DOHH2 (cell line): ENCODE data around the gene DNASE1L1.

Experiments used
- H3F3A ChIP-seq: fragments of 200-600 bp; sonication (generic), shearing (Covaris generic); 2 replicates; pipeline ENCODE4 v1.6.0; 2016; ENCODE audit warnings: antibody characterized with exemption, mild to moderate bottlenecking; ENCODE audit not compliant: control insufficient read depth, insufficient read depth
- H3K27ac ChIP-seq: fragments of 200-600 bp; sonication (generic); 2 replicates; pipeline ENCODE4 v1.5.1; 2014; ENCODE audit warnings: low read depth, mild to moderate bottlenecking, low read length, moderate library complexity
- H3K27me3 ChIP-seq: fragments of 200-600 bp; sonication (generic); 2 replicates; pipeline ENCODE4 v1.6.1; 2014; ENCODE audit warnings: mild to moderate bottlenecking, low read length, mixed read lengths; ENCODE audit not compliant: control insufficient read depth
- H3K36me3 ChIP-seq: fragments of 200-600 bp; sonication (generic); 2 replicates; pipeline ENCODE4 v1.6.1; 2014; ENCODE audit warnings: mild to moderate bottlenecking, low read length, moderate library complexity, mixed read lengths; ENCODE audit not compliant: control insufficient read depth
- H3K4me1 ChIP-seq: fragments of 200-600 bp; sonication (generic); 2 replicates; pipeline ENCODE4 v1.6.1; 2014; ENCODE audit warnings: mild to moderate bottlenecking, low read length, mixed read lengths; ENCODE audit not compliant: control insufficient read depth
- H3K4me2 ChIP-seq: fragments of 200-600 bp; sonication (generic); 2 replicates; pipeline ENCODE4 v1.6.0; 2014; ENCODE audit warnings: mild to moderate bottlenecking, low read length, moderate library complexity
- H3K4me3 ChIP-seq: fragments of 200-600 bp; sonication (generic); 2 replicates; pipeline ENCODE4 v1.5.1; 2014; ENCODE audit warnings: mild to moderate bottlenecking, low read length, mixed read lengths
- H3K79me2 ChIP-seq: fragments of 200-600 bp; sonication (generic); 2 replicates; pipeline ENCODE4 v1.6.1; 2014; ENCODE audit warnings: mild to moderate bottlenecking, low read length, mixed read lengths; ENCODE audit not compliant: control insufficient read depth
- H3K9me2 ChIP-seq: fragments of 200-600 bp; sonication (generic); replicated peaks from 2 replicates; pipeline ENCODE4 v1.6.1; 2014; ENCODE audit warnings: mild to moderate bottlenecking, low read length, mixed read lengths; ENCODE audit not compliant: control insufficient read depth
- H3K9me3 ChIP-seq: fragments of 200-600 bp; sonication (generic); 2 replicates; pipeline ENCODE4 v1.6.1; 2014; ENCODE audit warnings: antibody characterized with exemption, low read length, mixed read lengths; ENCODE audit not compliant: control insufficient read depth, insufficient read depth
- H4K20me1 ChIP-seq: fragments of 200-600 bp; sonication (generic); 2 replicates; pipeline ENCODE4 v1.6.0; 2014; ENCODE audit warnings: low read depth, mild to moderate bottlenecking, antibody characterized with exemption, low read length, moderate library complexity; ENCODE audit not compliant: control insufficient read depth, insufficient read depth
- EZH2phosphoT487 ChIP-seq: fragments of 200-600 bp; sonication (generic); IDR thresholded peaks from 2 replicates; pipeline ENCODE4 v1.6.1; 2017; ENCODE audit warnings: borderline replicate concordance, mild to moderate bottlenecking, antibody characterized with exemption, low read length, moderate library complexity, mixed read lengths
- TF ChIP-seq, protein P1 (sequence below): fragments of 200-600 bp; sonication (generic); IDR thresholded peaks from one replicate; pipeline ENCODE4 v1.5.1; 2014; ENCODE audit warnings: antibody characterized with exemption, mild to moderate bottlenecking, low read depth, low read length; ENCODE audit not compliant: poor library complexity, severe bottlenecking

The DNASE1L1 gene

GRCh38 chrX:154437971-154438893 lies 29.2 kb upstream of the DNASE1L1 start:
- H3K79me2 ChIP-seq: peaks cover 23% of the 10 kb centered on the region
- peaks cover 14% of the 10 kb centered on the region for H3K36me3 ChIP-seq
- no peak overlapping the region for H3K27ac ChIP-seq

DNA sequence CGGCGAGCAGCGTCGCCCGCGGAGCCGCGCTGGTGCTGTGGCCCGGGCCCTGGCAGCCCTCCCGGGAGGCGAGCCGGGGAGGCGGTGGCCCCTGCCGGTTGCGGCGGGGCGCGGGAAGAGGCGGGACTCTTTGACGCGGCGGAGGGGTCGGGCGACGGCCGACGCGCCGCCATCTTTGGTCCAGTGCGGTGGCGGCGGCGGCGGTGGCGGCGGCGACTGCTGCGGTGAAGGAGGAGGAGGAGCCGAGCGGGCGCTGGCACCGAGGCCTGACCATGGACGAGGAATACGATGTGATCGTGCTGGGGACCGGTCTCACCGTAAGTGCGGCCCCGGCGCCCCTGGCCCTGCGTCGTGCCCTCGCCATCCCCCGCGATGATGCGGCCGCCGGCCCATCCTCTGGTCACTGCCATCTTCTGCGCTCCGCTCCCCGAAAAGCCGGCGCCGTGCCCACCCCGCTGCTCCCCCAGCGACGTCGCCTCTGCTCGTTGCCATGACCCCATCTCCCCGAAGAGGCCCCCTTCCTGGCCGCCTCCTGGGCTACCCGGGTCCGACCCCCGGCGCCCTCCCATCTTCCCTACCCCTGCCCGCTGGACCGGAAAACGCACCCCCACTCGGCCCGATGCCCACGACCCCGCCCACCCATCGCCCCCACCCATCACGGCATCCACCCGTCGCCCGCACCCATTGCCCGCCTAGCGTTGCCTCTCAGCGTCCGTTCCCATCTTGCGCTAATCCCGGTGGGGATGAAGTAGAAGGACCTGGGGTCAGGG lies 28.1 kb upstream of the DNASE1L1 start, which contains the start of gene GDI1:
GDI1 (plus strand) TSS at position 172 of the 770 bp plus-strand sequence; CDS start at position 273, 101 bp downstream.
- H3K79me2 ChIP-seq: peaks cover 23% of the 10 kb centered on the region

More at GRCh38 chrX:154437971-154438893, 29.2 kb upstream of the DNASE1L1 start:
- TF ChIP-seq EZH2phosphoT487: no peak
- TF ChIP-seq, protein P1, sequence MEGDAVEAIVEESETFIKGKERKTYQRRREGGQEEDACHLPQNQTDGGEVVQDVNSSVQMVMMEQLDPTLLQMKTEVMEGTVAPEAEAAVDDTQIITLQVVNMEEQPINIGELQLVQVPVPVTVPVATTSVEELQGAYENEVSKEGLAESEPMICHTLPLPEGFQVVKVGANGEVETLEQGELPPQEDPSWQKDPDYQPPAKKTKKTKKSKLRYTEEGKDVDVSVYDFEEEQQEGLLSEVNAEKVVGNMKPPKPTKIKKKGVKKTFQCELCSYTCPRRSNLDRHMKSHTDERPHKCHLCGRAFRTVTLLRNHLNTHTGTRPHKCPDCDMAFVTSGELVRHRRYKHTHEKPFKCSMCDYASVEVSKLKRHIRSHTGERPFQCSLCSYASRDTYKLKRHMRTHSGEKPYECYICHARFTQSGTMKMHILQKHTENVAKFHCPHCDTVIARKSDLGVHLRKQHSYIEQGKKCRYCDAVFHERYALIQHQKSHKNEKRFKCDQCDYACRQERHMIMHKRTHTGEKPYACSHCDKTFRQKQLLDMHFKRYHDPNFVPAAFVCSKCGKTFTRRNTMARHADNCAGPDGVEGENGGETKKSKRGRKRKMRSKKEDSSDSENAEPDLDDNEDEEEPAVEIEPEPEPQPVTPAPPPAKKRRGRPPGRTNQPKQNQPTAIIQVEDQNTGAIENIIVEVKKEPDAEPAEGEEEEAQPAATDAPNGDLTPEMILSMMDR: no peak
- Histone ChIP-seq H3K9me2 (no peaks in the 10 kb centered on the region), H4K20me1 (no peaks in the 10 kb centered on the region), H3F3A (peaks cover under 1% of the 10 kb centered on the region; the same call in 1 of the 2 replicates), H3K4me1 (peaks cover 13% of the 10 kb centered on the region), H3K9me3 (no peaks in the 10 kb centered on the region), H3K27me3 (no peaks in the 10 kb centered on the region), H3K4me3 (peak overlapping the region; percentile 80), H3K4me2 (peak overlapping the region; percentile 83)

GRCh38 chrX:154436374-154436982 lies 27.4 kb upstream of the DNASE1L1 start:
- Histone ChIP-seq H3F3A (no peaks in the 10 kb centered on the region), H3K9me3 (no peaks in the 10 kb centered on the region), H4K20me1 (no peaks in the 10 kb centered on the region), H3K4me2 (peak overlapping the region; percentile 83), H3K9me2 (no peaks in the 10 kb centered on the region), H3K4me1 (peaks cover 12% of the 10 kb centered on the region), H3K79me2 (peaks cover 23% of the 10 kb centered on the region), H3K36me3 (peaks cover 10% of the 10 kb centered on the region), H3K27ac (no peak overlapping the region), H3K27me3 (no peaks in the 10 kb centered on the region), H3K4me3 (peak overlapping the region; percentile 80)
- no peak for TF ChIP-seq EZH2phosphoT487
- TF ChIP-seq, protein P1: no peak

More for the DNA sequence above, 28.1 kb upstream of the DNASE1L1 start, which contains the start of gene GDI1:
- Histone ChIP-seq H3K4me2 (peak within 1 kb of the TSS; percentile 83), H4K20me1 (no peaks in the 10 kb centered on the region), H3K36me3 (peaks cover 10% of the 10 kb centered on the region), H3K27me3 (no peaks in the 10 kb centered on the region), H3K4me1 (peaks cover 12% of the 10 kb centered on the region), H3K4me3 (peak within 1 kb of the TSS; percentile 80), H3K9me3 (no peaks in the 10 kb centered on the region), H3K9me2 (no peaks in the 10 kb centered on the region), H3F3A (no peaks in the 10 kb centered on the region), H3K27ac (no peak within 1 kb of the TSS)
- TF ChIP-seq EZH2phosphoT487: no peak
- TF ChIP-seq, protein P1: no peak
